GM23338 (cell line): ENCODE results near the gene ABR. TPM values are rescaled to one million over a fixed set of nuclear protein-coding genes. Genes with fewer than 3 reads are reported as not detected.
A peak's percentile ranks its signal among the peaks of the same experiment; 100 is the strongest.

Source experiments
- ATAC-seq: fragments of 200-7000 bp; cut with Tn5 transposase; 3 replicates; pipeline ENCODE4 v1.9.1; 2020
- DNase-seq: peaks from one replicate; pipeline ENCODE4 v3.0.0-alpha.2; 2015; ENCODE audit warnings: low spot score
- H2AFZ ChIP-seq: fragments of 200-600 bp; sonication (generic); 2 replicates; pipeline ENCODE4 v1.8.0; 2016; ENCODE audit warnings: antibody characterized with exemption, mild to moderate bottlenecking, moderate library complexity
- H3F3A ChIP-seq: fragments of 200-600 bp; sonication (generic); replicated peaks from 2 replicates; pipeline ENCODE4 v1.8.0; 2017; ENCODE audit warnings: antibody characterized with exemption, mixed run types, low read depth
- H3K27ac ChIP-seq: fragments of 200-600 bp; sonication (generic); 2 replicates; pipeline ENCODE4 v1.6.1; 2016; ENCODE audit warnings: low read depth
- H3K27me3 ChIP-seq: fragments of 200-600 bp; sonication (generic); 2 replicates; pipeline ENCODE4 v1.8.0; 2016; ENCODE audit warnings: mild to moderate bottlenecking, mixed run types, moderate library complexity; ENCODE audit not compliant: insufficient read depth
- H3K36me3 ChIP-seq: fragments of 200-600 bp; sonication (generic); 2 replicates; pipeline ENCODE4 v1.8.0; 2016; ENCODE audit warnings: mild to moderate bottlenecking; ENCODE audit not compliant: insufficient read depth
- H3K4me1 ChIP-seq: fragments of 200-600 bp; sonication (generic); 2 replicates; pipeline ENCODE4 v1.8.0; 2016; ENCODE audit warnings: mild to moderate bottlenecking, moderate library complexity; ENCODE audit not compliant: insufficient read depth
- H3K4me2 ChIP-seq: fragments of 200-600 bp; sonication (generic); 2 replicates; pipeline ENCODE4 v1.7.1; 2017; ENCODE audit warnings: mixed run types
- H3K4me3 ChIP-seq: fragments of 200-600 bp; sonication (generic); 2 replicates; pipeline ENCODE4 v1.6.1; 2016; ENCODE audit warnings: mixed run types
- H3K79me2 ChIP-seq: fragments of 200-600 bp; sonication (generic); replicated peaks from 2 replicates; pipeline ENCODE4 v1.8.0; 2017; ENCODE audit warnings: mild to moderate bottlenecking; ENCODE audit not compliant: insufficient read depth
- H3K9me2 ChIP-seq: fragments of 200-600 bp; sonication (generic); 2 replicates; pipeline ENCODE4 v1.8.0; 2017; ENCODE audit not compliant: insufficient read depth
- H4K20me1 ChIP-seq: fragments of 200-600 bp; sonication (generic); replicated peaks from 2 replicates; pipeline ENCODE4 v1.8.0; 2017; ENCODE audit warnings: mild to moderate bottlenecking; ENCODE audit not compliant: insufficient read depth
- H3K27ac Mint-ChIP-seq: 2 replicates; pipeline ENCODE4 v1.8.0; 2020; ENCODE audit warnings: inconsistent platforms, mild to moderate bottlenecking, moderate library complexity, mixed read lengths
- H3K27me3 Mint-ChIP-seq: 3 replicates; pipeline ENCODE4 v1.8.0; 2022; ENCODE audit warnings: low read depth, mild to moderate bottlenecking, moderate library complexity, mixed read lengths, inconsistent platforms; ENCODE audit not compliant: insufficient read depth, poor library complexity
- H3K36me3 Mint-ChIP-seq: 3 replicates; pipeline ENCODE4 v1.8.0; 2021; ENCODE audit warnings: low read depth, mild to moderate bottlenecking, inconsistent platforms, moderate library complexity, mixed read lengths
- H3K4me1 Mint-ChIP-seq: 3 replicates; pipeline ENCODE4 v1.8.0; 2020; ENCODE audit warnings: mild to moderate bottlenecking, inconsistent platforms, mixed read lengths
- H3K4me3 Mint-ChIP-seq: 3 replicates; pipeline ENCODE4 v1.8.0; 2021; ENCODE audit warnings: moderate library complexity, mild to moderate bottlenecking, inconsistent platforms, mixed read lengths
- H3K9me3 Mint-ChIP-seq: 3 replicates; pipeline ENCODE4 v1.8.0; 2020; ENCODE audit warnings: moderate library complexity, mild to moderate bottlenecking, inconsistent platforms, mixed read lengths
- CTCF ChIP-seq, 2 experiments: fragments of 200-600 bp in 1 of 2; sonication (generic) in 1 of 2; conservative IDR thresholded peaks; 2 replicates each; pipeline versions ENCODE4 v1.5.1 to v1.6.1; 2016 to 2017; ENCODE audit warnings: antibody characterized with exemption in 2 of 2, low read depth in 2 of 2, mild to moderate bottlenecking in 2 of 2, moderate library complexity in 1 of 2
- ETS1 ChIP-seq: IDR thresholded peaks from 2 replicates; pipeline ENCODE4 v1.6.1; 2016; ENCODE audit warnings: antibody characterized with exemption
- EZH2 ChIP-seq: fragments of 200-600 bp; sonication (generic); IDR thresholded peaks from one replicate; pipeline ENCODE4 v1.8.0; 2017; ENCODE audit warnings: antibody characterized with exemption, mild to moderate bottlenecking, low read depth; ENCODE audit not compliant: unreplicated experiment
- EZH2phosphoT487 ChIP-seq: fragments of 200-600 bp; sonication (generic); IDR thresholded peaks from one replicate; pipeline ENCODE4 v1.8.1; 2018; ENCODE audit warnings: antibody characterized with exemption; ENCODE audit not compliant: unreplicated experiment
- JUNB ChIP-seq: IDR thresholded peaks from one replicate; pipeline ENCODE4 v1.6.1; 2016; ENCODE audit warnings: antibody characterized with exemption; ENCODE audit not compliant: unreplicated experiment
- NANOG ChIP-seq: IDR thresholded peaks from 2 replicates; pipeline ENCODE4 v1.6.1; 2016; ENCODE audit warnings: antibody characterized with exemption, borderline replicate concordance
- POLR2AphosphoS5 ChIP-seq: IDR thresholded peaks from 2 replicates; pipeline ENCODE4 v1.6.1; 2016; ENCODE audit warnings: antibody characterized with exemption, low read depth
- STAT1 ChIP-seq: IDR thresholded peaks from one replicate; pipeline ENCODE4 v1.6.1; 2016; ENCODE audit warnings: antibody characterized with exemption; ENCODE audit not compliant: unreplicated experiment
- ZNF114 ChIP-seq: fragments of 250-450 bp; sonication (Bioruptor Pico); IDR thresholded peaks from 2 replicates; pipeline ENCODE4 v1.5.0; 2020; ENCODE audit warnings: mild to moderate bottlenecking, moderate library complexity
- ZNF331 ChIP-seq: fragments of 250-450 bp; sonication (Bioruptor Pico); IDR thresholded peaks from 2 replicates; pipeline ENCODE4 v1.5.0; 2020; ENCODE audit warnings: low read depth, mild to moderate bottlenecking, moderate library complexity
- polyA plus RNA-seq: library from polyadenylated mRNA; unstranded; fragments of >200 nt; fragmentation: Nextera tagmentation; extraction: Ambion mirVana; gene quantifications from 2 replicates; pipeline ENCODE4 v1.2.1, GENCODE V29; 2016
- total RNA-seq: library from RNA; depleted of rRNA; stranded (reverse); fragments of >200 nt; shearing (Covaris generic); gene quantifications from 2 replicates; pipeline ENCODE4 v1.2.3, GENCODE V29; 2014
- TF ChIP-seq, protein P1 (sequence below): IDR thresholded peaks from one replicate; pipeline ENCODE4 v1.6.1; 2018; ENCODE audit warnings: antibody characterized with exemption; ENCODE audit not compliant: unreplicated experiment

The ABR gene
- total and polyA plus RNA-seq, 2 experiments from 2014 or later = 15.0 to 27.7 TPM

- peaks cover 31% of the 10 kb centered on the region for H3K4me1 ChIP-seq
- no peak for TF ChIP-seq NANOG
- no peak; a peak in 1 of 4 replicates for TF ChIP-seq CTCF (conservative IDR thresholded peaks at IDR 0.05; ENCODE audit: low read depth in 2 of 2)
- no peak for TF ChIP-seq EZH2phosphoT487
- no peak for TF ChIP-seq JUNB
- no peak for TF ChIP-seq ETS1
- no peaks in the 10 kb centered on the region for H3K27me3 ChIP-seq
- H3K27ac ChIP-seq = no peak overlapping the region
- Mint-ChIP-seq H3K4me1 (peaks cover 43% of the 10 kb centered on the region), H3K27ac (no peak overlapping the region), H3K27me3 (peaks cover 21% of the 10 kb centered on the region), H3K4me3 (peak overlapping the region; percentile 70), H3K36me3 (no peaks in the 10 kb centered on the region), H3K9me3 (peaks cover 3% of the 10 kb centered on the region; the same call in 1 of the 3 replicates)
- DNase-seq = no peak
- H3K4me2 ChIP-seq = peak overlapping the region; percentile 90
- H3K9me2 ChIP-seq = no peaks in the 10 kb centered on the region
- H4K20me1 ChIP-seq = peaks cover 2% of the 10 kb centered on the region; the same call in 1 of the 2 replicates
- no peaks in the 10 kb centered on the region for H3K36me3 ChIP-seq
- no peaks in the 10 kb centered on the region for H3K79me2 ChIP-seq
- peak overlapping the region; percentile 87; the same call in 1 of the 2 replicates for H3K4me3 ChIP-seq
- peak overlapping the region; percentile 38; the same call in 1 of the 2 replicates for H2AFZ ChIP-seq
- peaks cover 9% of the 10 kb centered on the region; the same call in 1 of the 2 replicates for H3F3A ChIP-seq
- no peak; the same call in 2 of the 3 replicates for ATAC-seq
These were observed 69.3 kb downstream of the ABR start for GRCh38 chr17:1110541-1110861.

DNA sequence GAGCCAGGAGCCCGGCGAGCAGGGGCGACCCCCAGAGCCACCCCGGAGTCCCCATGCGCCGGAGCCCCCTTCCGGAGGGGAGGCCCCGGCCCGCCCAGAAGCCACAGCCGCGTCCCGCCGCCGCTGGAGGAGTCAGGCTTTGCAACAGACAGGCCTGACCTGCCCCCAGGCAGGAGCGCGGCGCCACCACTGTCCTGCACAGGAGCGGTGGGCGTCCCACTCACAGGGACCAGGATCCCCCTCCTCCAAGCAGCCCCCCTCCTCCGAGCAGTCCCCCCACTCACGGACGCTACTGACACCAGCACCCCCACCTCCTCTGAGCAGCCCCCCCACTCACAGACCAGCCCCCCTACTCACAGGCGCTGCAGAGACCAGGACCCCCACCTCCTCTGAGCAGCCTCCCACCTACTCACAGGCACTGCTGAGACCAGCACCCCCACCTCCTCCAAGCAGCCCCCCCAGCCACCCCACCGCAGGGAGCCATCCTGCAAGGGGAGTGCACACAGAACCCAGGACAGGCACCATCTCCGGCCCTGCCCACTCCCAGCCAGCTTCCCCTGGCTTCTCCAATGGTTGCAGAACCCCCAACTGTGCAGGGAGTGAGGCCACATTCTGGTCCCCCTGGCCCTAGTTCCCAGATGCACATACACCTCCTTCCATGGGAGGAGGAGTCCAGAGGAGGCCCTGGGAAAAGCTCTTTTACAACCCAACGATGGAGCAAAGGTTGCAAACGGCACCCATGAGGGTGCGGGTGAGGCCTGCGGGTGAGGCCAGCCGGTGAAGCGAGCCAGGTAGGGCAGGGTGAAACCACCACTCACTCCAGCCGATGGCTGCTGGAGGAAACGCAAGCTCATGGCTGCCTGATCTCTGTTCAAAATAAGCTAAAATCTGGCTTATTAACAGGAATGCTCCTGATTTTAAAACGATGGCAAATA, 69.9 kb downstream of the ABR start:
- Mint-ChIP-seq H3K9me3 (peaks cover 3% of the 10 kb centered on the region; the same call in 1 of the 3 replicates), H3K27me3 (peaks cover 20% of the 10 kb centered on the region), H3K4me1 (peaks cover 36% of the 10 kb centered on the region), H3K4me3 (peak overlapping the region; percentile 70), H3K27ac (no peak overlapping the region; the same call in 1 of the 2 replicates), H3K36me3 (no peaks in the 10 kb centered on the region)
- peak overlapping the region; percentile 90 for H3K4me2 ChIP-seq
- DNase-seq (peak; percentile 71), ATAC-seq (peak; percentile 56)
- H3K27ac ChIP-seq = no peak overlapping the region
- H3K79me2 ChIP-seq = no peaks in the 10 kb centered on the region
- no peaks in the 10 kb centered on the region for H3K9me2 ChIP-seq
- H4K20me1 ChIP-seq = peaks cover 2% of the 10 kb centered on the region; the same call in 1 of the 2 replicates
- peak overlapping the region; percentile 38; the same call in 1 of the 2 replicates for H2AFZ ChIP-seq
- H3K4me3 ChIP-seq = peak overlapping the region; percentile 87
- H3K36me3 ChIP-seq = no peaks in the 10 kb centered on the region
- peaks cover 8% of the 10 kb centered on the region; the same call in 1 of the 2 replicates for H3F3A ChIP-seq
- no peaks in the 10 kb centered on the region for H3K27me3 ChIP-seq
- H3K4me1 ChIP-seq = peaks cover 26% of the 10 kb centered on the region
- no peak for TF ChIP-seq STAT1
- no peak for TF ChIP-seq ZNF114 (CRISPR knock-in tag)
- TF ChIP-seq JUNB = no peak
- TF ChIP-seq ZNF331 (CRISPR knock-in tag) = no peak
- TF ChIP-seq POLR2AphosphoS5 = no peak
- no peak for TF ChIP-seq EZH2phosphoT487
- no peak for TF ChIP-seq EZH2
- TF ChIP-seq, protein P1, sequence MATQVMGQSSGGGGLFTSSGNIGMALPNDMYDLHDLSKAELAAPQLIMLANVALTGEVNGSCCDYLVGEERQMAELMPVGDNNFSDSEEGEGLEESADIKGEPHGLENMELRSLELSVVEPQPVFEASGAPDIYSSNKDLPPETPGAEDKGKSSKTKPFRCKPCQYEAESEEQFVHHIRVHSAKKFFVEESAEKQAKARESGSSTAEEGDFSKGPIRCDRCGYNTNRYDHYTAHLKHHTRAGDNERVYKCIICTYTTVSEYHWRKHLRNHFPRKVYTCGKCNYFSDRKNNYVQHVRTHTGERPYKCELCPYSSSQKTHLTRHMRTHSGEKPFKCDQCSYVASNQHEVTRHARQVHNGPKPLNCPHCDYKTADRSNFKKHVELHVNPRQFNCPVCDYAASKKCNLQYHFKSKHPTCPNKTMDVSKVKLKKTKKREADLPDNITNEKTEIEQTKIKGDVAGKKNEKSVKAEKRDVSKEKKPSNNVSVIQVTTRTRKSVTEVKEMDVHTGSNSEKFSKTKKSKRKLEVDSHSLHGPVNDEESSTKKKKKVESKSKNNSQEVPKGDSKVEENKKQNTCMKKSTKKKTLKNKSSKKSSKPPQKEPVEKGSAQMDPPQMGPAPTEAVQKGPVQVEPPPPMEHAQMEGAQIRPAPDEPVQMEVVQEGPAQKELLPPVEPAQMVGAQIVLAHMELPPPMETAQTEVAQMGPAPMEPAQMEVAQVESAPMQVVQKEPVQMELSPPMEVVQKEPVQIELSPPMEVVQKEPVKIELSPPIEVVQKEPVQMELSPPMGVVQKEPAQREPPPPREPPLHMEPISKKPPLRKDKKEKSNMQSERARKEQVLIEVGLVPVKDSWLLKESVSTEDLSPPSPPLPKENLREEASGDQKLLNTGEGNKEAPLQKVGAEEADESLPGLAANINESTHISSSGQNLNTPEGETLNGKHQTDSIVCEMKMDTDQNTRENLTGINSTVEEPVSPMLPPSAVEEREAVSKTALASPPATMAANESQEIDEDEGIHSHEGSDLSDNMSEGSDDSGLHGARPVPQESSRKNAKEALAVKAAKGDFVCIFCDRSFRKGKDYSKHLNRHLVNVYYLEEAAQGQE = no peak
